NCI-H2029 (cell line): ENCODE data around the gene BCOR.

Source experiments
- DNase-seq: peaks from one replicate; lab custom pipeline; 2025; lab: John Stamatoyannopoulos, UW

BCOR gene

DNA sequence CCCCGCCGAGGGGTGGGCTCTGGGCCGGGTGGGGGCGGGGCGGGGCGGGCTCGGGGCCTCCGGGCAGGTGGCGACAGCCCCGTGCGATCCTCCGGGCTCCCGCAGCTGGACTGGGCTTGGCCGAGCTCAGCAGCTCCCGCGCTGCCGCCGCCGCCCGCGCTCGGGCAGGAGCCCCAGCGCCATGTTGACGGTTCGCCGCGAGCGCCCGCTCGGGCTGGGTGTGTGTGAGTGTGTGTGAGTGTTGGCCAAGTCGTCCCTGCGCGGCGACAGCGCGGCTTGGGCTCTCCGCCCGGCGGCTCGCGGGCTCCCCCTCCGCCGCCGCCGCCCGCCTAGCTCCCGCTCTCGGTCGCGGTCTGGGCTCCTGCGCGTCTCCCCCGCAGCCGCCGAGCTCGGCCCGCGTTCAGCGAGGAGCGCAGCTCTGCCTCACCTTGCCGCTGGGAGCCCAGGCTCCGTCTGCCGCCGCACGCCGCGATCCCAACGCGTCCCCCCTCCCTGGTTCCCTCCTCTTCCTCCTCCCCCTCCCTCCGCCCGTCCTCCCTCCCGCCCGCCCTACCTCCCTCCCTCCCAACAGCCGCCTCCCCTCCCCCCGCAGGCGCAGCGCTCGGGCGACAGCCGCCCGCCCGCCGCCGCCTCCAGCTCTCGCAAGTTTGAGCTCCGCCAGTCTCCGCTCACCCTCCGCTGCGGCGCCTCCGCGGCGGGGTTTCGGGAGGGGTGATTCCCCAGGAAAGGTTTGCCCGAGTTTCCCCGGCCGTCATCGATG lies at the start of gene BCOR:
BCOR (minus strand) TSS at position 455 of the 760 bp plus-strand sequence. CDS start 20,029 bp downstream, outside the sequence.
- peak; percentile 40 for DNase-seq

- DNase-seq = no peak
These were observed 49.6 kb upstream of the BCOR start for GRCh38 chrX:40147126-40147952.

DNA sequence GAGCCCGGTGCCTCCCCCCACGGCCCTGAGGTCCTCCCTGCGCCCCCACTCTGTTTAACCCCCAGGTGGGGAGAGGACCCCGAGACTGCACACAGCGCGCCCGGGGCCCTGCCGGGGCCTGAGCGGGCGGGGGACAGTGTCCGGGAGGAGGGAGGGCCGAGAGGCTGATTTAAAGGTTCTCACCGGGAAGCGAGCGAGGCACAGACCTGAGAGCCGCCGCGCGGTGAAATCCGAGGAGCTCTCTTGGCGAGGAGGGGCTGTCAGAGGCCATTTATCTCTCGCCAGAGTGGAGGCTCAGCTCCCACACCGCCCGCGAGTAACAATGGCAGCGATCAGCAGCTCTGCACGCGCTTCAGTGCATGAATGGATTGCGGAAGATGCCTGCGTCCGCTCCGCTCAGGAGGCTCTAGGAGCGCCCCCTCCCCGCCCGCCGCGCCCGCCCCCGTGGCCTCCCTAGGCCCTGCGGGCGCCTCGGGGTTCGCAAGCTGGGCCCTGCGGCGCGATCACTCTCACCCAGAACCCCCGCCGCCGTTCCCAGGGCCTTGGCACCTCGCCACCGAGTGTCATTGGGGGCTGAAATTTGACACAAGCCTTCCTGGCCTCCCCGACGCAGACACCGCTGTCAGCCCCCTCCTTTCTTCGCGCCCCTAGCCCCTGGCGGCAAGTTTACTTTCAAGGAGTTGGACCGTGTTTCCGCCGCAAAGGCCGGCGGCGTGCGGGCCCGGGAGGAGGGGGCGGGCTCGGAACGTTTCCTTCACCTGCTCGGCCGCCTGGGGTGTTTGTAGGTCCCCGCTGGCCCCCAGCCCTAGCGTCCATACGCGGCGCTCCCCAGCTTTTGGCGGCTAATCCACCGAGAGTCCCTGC lies 48.7 kb upstream of the BCOR start:
- peak; percentile 63 for DNase-seq

DNA sequence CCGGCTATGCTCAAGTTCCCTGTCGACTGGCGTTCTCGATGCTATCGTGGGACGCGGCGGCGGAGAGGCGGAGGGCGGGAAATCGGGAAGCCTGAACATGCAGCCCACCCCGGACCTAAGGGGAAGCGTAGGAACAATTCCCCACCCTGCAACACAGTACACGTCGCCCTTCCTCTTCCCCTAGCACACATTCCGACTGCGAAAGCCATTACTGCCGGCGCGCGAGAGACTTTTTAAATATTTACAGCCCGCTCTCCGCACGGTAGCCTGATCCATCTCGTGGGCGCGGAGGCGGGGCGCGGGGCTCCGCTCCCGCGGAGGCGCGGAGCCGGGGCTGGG lies 48.1 kb upstream of the BCOR start:
- DNase-seq = no peak

DNA sequence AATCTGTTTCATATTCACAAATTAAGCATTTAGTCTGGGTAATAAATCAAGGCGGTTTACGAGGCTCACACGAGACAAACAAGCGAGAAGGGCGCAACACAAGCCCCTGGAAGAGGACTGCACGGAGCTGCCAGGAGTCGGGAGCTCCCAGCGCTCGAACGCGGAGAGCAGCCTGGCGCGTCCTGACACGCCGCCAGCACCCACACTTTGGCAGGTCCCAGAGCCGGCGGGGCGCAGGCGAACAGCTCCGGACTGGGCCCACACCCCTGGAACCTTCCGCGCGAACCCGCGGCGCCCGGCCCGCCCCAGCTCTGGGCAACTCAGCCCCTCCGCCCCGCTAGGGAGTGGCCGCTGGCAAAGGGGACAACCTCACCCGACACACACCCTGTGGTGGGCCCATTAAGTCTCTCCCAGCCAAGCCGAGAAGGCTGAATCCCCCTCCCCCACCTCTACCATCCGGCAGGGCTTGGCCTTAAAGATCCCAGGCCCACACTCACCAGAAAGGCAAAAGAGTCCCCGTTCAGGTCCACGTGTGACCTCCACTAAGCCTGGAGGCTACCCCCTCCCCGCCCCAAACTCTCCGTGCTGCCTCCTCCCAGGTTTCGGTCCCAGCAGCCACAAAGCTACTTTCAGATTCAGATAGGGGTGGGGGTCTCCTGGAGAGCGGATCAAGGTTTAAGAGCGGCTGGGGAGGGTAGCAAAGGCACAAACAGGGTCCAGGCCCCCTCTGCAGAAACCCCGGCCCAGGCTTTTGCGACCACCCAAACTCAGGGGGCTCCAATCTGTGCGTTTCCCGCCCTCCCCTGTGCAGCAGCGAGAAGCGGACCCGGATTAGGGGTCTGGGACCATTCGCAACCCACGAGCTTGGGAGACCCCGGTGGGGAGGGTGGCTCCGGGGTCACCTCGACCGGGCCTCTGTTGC lies 47.5 kb upstream of the BCOR start:
- no peak for DNase-seq

- DNase-seq = no peak
These were observed 46.8 kb upstream of the BCOR start for GRCh38 chrX:40144576-40144975.

- DNase-seq = no peak
These were observed 46.2 kb upstream of the BCOR start for GRCh38 chrX:40143987-40144386.

DNA sequence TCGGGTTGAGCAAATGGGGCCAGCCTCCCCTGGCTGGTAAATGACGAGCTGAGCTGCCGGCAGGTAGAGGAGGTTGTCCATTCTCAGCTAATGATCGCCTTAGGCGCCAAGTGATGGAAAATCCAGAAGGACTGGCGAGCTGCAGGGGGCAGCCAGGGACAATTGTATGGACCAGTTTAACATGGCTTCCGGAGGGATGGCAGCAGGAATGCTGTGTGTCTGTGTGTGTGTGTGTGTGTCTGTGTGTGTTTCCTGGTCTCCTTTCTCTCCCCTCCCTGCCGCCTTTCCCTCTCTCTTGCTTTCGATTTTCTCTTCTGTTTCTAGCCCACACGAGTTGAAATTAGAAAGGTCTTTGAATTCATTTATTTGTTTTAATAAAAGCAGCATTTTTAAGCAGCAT lies 45.2 kb upstream of the BCOR start:
- no peak for DNase-seq

- DNase-seq = no peak
These were observed 44.7 kb upstream of the BCOR start for GRCh38 chrX:40142417-40142816.

GRCh38 chrX:40140706-40141499 lies 43.1 kb upstream of the BCOR start:
- DNase-seq = no peak

DNA sequence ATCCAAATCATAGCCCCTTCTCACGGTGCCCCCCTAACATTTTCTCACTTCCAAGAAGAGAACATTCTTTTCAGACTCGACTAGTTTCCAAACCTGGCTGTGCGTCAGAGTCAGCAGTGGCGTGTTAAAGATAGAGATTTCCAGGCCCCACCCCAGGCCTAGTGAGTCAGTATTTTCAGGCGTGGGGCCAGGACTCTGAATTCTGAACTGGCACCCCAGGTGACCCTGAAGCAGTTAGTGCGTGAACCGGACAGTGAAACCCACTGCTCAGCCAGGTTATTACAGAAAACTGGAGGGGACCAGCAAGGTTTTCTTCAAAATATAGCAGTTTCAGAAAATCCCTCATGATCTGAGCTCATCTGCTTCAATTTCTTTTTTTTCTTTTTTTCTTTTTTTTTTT lies 35.0 kb upstream of the BCOR start:
- DNase-seq = no peak

DNA sequence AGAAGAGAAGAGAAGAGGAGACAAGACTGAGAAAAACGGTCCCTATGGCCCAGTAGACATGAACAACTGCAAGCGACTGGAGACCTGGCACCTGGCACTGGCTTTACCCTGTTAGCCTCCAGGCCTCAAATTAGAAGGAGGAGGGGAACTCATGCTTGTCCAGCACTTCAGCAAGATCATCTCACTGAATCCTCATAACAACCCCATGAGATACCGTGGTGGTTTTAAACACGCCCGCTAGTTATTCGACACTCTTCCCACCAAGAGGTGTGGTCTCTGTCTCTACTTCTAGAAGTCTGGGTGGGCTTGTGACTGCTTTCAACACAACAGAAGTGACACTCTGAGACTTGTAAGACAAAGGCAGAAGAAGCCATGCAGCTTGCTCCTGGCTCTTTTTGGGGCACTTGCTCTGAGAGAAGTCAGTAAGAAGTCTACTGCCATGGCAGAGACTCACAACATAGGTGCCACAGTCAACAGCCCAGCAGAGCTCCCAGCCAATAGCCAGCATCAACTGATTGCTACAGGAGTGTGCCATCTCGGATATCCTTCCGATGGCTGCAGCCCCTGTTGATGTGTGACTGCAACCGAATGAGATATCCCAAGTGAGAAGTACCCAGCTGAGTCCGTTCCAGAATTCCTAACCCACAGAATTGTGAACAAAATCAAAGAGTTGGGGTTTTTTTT lies 34.0 kb upstream of the BCOR start:
- no peak for DNase-seq

- DNase-seq = no peak
These were observed 32.4 kb upstream of the BCOR start for GRCh38 chrX:40130207-40130606.

DNA sequence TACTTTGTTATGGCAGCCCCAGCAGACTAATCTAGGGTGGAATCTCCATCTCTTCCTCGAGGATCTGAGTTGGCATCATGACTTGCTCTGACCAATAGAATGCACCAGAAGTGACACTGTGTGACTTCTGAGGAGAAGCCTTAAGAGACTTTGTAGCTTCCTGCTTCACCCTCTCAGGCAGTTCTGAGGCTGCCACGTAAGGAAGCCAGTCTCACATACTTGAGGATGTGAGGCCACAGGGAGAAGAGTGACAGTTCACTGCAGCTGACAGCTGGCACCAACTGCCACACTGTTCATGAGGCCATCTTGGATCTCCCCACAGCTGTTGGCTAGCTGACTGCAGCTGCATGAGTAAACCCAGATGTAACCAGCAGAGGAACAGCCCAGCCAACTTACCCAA lies 29.3 kb upstream of the BCOR start:
- DNase-seq = no peak

GRCh38 chrX:40122487-40122886 lies 24.7 kb upstream of the BCOR start:
- DNase-seq = no peak

GRCh38 chrX:40121618-40122017 lies 23.9 kb upstream of the BCOR start:
- DNase-seq = no peak

DNA sequence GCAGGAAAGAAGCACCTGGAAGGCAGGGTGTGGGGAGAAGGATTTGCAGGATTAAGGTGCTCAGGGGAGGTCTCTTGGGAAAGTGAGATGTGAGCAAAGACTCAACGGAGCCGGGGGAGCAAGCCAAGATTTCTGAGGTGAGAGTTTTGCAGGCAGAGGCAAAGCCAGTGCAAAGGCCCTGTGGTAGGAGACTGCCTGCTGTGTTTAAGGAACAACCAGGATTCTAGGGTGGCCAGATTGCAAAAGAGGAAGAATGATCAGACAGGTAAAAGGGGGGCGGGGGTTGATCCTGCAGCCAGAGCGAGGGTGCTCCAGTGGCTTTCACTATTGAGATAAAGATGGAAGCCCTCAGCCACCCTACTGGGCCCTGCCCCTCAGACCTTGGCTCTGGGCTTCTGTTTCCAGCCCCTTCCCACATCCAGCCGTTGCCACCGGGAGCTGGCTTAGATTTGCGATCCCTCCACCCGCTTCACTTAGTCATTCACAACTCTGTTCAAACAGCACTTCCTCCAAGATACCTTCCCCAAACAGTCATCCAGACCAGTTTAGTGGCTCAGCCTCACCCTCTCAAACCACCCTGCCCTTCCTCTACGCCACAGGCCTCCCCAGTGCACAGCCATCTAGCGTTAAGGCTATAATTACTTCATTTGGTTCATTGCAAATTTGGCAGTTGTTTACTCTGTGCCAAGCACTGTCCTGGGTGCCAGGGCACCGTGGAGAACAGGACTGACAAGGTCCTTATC lies 23.3 kb upstream of the BCOR start:
- no peak for DNase-seq

- no peak for DNase-seq
These were observed 20.0 kb upstream of the BCOR start for GRCh38 chrX:40117715-40118285.

- DNase-seq = no peak
These were observed 19.2 kb upstream of the BCOR start for GRCh38 chrX:40116925-40117324.
